CD4-positive, alpha-beta T cell treated with Interleukin-6 for 4 hours (primary cell): ENCODE data around the gene SFXN5.
A peak's percentile ranks its signal among the peaks of the same experiment; 100 is the strongest.

Source experiments
- DNase-seq: peaks from one replicate; pipeline ENCODE4 v3.0.0-alpha.2; 2020; ENCODE audit warnings: mixed read lengths

The SFXN5 gene

DNA sequence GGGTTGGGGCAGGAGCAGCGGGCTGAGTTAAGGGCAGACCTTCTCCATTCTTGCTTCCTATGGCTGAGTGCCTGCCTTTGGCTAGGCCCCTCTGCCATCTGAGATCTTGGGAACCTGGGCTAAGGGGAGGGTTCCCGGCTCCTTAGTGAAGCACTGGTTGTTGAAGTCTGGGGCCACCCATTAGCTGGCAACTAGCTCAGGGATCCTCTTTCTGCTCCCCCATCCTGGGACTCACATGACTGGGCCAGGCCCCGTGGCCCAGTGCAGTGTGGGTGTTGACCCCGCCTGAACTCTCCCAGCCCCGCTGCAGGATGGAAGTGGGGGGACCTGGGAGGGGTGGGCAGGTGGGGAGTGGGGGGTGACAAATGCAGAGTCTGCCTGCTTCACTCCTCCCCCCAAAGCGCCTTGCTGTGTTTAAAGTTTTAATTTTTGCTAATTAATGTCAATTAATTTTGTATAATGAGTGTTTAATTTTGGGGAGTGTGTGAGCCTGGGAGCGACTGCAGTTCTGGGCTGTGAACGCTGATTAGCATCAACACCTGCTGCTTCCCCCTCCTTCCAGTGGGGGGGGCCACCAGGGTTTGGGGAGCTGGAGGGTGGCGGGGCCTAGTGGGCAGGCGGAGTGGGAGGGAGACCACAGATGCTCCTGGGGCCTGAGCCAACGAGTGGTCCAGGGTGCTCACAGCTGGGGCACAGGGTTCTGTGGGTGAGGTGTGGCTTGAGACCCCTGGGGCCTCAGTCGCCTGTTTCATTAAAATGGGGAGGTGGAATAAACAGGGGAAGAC, 99.0 kb downstream of the SFXN5 start:
- DNase-seq = no peak

- DNase-seq = no peak
These were observed 100.5 kb downstream of the SFXN5 start for GRCh38 chr2:72971036-72971435.

- no peak for DNase-seq
These were observed 101.8 kb downstream of the SFXN5 start for GRCh38 chr2:72969706-72970105.

- no peak for DNase-seq
These were observed 103.2 kb downstream of the SFXN5 start for GRCh38 chr2:72968286-72968685.

DNA sequence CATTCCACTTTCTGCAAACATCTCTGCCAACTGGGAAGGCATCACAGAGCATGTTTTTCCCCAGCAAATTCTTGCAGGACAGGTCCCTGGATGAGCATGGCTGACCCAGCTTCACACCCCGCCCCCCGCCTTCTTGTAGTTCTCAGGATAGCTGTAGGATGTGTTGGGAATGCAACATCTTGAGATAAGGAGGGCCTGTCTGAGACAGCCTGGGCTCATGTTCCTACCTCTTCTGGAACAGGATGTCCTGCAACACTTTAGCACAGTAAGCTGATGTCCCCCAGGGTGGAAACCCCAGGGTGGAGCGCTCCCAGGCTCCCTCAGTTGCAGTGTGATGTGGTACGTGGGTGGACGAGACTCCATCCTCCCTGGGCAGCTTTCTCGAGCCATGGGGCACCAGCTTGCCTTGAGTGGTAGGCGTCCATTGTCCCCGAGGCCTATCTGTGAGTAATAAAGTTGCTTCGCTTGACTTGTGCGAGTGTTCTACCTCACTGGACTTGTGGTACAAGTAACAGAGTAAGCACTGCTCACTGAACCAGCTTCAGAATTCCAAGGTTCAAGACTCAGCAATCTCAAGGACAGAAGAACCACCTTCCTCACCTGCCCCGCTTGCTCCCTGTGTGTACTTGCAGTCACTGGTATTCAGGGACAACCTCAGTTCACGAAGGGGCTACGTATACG, 105.6 kb downstream of the SFXN5 start:
- DNase-seq = no peak

GRCh38 chr2:72965016-72965415, 106.5 kb downstream of the SFXN5 start:
- DNase-seq = no peak

DNA sequence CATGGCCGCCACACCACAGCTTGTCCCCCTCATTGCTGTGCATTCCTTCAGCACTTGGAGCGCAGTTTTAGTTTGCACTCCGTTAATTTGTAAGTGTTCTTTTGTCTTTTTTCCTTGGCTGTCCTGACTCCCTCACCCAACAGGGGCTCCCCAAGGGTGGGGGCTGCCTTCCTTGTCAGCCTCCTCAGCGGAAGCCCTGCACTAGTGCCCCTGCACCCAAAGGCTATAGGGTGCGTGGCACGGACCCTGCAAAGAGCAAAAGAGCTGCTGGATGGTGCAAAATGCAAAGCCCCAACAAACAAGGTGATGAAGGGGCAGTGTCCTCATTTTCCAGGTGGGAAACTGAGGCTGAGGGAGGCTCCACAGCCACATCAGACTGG, 107.4 kb downstream of the SFXN5 start:
- no peak for DNase-seq

DNA sequence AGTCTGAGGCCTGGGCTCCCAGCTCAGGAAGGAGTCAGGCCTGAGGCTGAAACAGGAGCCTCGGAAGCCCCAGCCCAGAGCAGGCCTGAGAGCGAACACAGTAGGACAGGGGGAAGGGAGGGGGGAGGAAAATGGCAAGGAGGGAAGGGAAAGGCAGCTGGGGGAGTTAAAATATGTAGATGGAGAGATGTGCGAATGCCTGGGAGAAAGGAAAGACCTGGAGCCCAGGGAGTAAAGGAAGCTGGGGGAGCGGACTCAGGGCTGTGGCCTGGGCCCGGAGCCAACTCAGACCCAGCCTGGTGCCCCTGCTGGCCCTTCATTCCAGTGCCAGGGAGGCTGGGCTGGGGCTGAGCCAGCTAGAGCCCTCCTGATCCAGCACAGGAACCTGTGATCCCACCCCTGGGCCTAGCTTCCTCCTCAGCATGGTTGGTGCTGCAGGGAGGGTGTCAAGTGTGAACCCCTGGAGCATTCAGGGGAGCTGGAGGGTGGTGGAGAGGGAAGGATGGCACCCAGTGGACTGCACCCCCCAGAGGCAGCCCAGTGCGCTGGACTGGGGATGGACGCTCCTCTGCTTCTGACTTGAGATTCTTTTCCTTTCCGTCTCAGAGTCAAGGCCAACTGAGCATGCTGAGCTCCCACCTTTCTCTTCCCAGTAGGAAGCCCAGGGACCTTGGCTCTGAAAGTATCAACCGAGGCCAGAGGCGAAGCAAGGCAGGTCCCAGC, 107.9 kb downstream of the SFXN5 start:
- no peak for DNase-seq

DNA sequence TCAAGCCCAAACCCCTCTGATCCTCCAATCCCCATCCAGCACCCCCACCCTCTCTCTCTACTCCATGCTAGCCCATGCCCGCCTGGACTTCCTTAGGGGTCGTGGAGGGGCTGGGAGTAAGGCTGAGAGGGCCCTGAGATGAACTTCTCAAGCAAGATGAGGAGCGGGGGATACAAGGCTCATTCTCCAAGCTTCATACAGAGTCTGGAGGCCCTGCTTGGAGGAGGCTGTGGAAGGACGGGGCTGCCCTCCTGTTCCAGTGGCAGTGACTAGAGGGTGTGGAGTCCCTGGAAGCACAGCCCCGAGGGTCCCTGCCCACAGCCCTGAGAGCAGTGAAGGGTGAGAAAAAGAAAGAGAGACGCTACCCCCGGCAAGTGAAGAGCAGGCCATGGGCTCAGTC, 108.6 kb downstream of the SFXN5 start:
- DNase-seq = no peak

DNA sequence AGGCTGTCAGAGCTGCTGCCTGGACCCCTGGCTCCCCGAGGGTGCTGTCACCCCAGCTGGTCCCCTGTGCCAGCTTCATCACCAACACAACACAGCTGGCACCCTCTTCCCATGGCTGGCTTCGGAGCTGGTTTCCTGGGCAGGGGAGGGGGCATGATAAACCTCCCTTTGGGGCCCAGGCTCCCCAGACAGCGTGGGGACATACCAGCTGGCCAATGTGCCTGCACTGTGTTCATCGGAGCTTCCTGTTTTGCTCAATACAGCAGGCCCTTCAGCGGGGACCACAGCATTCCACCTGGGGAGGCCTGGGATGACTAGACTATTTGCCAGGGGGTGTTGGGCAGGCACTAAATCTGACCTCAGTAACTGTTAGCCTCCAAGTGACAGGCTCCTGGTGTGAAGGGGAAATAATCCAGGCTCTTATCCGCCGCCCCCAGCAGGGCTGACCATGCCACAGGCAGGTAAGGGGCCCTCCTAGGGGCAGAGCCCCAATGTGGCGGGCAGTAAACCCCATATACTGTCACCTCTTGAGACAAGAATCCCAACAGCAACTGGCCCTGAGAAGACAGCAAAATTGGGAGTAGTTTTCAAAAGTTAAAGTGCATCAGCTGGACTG, 109.6 kb downstream of the SFXN5 start:
- no peak for DNase-seq

DNA sequence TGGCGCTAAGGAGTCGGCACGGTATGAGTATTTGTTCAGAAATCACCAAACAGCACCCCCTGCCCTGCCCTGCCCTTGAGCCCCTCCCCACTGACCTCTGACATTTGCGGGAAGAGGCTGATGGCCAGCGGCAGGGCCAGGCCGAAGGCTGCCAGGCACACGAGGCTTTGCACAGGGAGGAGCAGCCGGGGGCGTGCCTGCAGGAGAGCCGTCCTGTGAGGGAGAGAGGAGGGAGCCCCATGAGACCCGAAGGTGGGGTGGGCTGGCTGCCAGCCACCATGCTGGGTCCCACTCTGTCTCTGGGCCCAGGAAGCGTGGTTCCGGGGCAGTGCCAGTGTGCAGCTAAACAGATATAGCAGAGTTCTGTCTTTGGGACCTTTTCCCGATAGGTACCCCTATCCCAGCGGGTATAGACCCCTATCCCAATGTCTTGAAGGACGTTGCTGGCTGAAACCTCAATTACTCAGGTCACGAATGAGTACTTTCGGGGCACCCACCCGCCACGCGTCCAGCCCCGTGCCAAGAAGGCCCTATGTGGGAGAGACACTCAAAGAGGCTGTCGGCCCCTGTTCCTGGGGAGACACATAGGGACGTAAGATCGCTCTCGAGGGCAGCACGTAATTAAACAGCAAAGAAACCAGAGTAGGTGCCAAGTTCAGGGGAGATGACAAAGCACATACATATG, 110.3 kb downstream of the SFXN5 start:
- no peak for DNase-seq

DNA sequence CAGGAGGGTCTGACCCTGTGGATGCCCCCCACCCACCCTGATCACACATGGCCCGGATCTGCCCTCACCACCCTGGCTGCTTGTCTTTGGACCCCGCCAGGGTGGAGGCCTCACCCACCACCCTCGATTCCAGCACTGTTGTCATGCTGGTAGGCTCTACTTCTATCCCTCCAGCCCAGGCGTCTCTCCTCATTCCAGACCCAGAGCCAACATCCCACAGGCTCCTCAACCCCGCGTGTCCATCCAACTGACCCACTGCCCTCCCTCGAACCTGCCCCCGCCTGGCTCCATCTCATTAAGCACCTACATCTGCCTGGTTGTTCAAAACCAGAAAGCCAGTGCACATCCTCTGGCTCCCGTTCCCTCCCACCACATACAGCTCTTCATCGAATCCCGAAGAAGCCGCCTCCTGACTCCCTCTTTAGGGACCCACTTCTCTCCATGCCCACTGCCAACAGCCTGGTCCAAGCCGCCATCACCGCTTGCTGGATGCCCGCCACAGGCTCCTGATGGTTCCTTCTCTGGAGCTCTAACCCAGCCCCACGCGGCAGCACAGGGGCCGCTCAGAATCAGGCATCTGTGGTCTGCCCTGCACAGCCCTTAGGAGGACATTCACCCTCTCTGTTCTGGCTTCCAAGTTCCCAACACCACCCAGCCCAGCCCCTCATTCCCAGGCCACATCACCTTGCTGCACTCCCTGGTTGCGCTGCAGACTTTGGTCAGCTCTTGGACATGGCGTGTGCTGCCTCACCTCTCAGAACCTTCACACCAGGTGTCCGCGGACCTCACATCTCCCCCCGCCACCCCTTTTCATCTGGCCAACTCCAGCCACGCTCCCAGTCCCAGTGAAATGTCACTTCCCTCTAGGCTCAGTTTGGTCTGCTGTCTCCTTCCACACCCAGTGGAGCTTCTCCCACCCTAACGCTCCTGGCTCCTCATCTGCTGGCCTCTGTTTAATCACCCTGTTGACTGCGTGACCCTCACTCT, 111.2 kb downstream of the SFXN5 start:
- DNase-seq = no peak

DNA sequence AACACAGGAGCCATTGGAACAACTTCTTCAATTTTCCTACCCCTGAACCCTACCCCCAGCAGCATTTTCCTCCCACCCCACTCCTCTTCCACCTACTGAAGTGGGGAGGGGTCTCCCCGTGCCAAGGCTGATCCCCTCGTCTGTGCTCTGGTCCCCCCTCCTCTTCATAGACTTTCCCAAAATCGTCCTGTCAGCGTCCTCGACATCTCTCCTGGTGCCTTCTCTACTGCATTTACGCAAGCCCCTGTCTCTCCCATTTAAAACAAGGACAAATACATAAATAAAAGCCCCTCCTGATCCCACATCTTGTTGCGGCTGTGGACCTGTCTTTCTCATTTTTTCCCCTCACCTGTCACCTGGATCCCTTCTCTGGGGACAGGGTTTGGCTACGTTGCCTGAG, 112.0 kb downstream of the SFXN5 start:
- DNase-seq = no peak

DNA sequence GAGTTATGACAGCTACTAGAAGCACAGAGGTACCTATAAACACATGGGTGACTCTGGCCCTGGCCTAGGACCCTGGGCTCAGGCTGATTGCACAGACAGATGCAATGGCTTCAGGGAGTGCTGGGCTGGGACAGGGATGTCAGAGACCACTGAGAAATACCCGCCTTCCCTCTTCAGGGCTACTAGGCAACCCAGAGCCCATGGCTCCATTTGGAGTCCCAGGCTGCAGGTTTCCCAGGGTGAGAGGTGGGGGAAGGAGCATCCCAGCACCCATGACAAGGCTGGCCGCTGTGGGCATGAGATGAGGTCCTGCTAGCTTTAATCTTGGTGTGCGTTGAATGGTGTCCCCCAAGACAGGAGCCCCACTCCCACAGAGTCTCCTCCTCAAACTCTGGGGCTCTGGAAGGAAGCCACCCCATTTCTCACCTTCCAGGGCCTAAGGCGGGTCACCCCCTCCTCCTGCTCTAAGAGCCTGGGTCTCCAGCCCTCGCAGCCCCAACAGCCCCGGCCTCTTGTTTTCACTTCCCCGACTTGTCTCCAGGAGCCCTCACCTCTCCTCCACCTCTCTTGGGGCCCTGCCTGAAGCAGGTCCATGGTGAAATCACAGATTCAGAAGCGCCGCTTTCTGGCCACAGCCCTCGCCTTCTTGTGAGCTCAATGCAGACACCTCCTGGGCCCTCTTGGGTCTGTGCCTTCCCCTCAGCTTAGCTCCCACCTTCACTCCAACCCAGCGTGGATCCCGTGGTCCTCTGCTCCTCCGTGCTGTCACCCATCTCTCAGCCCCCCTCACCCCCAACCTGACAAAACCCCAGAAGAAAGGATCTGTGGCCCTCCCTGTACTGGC, 112.7 kb downstream of the SFXN5 start:
- no peak for DNase-seq

DNA sequence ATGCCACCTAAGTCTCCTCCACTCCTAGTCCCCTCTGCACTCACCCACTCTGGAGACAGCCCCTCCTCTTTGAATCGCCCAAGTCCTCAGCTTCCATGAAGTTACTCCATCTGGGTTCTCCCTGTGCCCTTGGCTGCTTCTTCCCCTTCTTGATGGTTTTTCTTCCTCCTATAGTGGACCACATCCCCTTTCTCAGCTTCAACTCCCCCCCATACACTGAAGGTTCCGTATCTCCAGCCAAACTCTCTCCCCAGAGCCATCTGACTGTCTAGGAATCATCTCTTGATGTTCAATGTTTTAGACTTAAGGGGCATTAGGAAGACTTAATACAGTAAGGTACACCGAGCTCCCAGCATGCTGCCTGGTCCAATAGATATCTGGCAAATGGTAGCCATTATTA, 114.6 kb downstream of the SFXN5 start:
- no peak for DNase-seq

DNA sequence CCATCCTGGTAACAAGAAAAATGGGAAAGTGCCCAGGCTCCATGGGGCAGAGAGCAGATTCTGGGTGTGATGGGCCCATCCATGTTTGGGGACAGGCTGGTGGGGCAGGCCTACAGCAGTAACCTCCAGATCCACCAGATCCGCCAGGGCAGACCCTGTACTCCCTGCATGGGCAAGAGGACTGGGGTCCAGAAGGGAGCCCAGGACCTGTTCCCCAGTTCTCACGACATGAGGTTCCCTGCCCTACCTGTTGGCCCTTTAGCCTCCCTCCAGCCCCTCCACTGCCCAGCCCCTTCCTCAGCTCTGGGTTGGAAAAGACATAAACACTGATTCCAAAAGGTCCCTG, 115.5 kb downstream of the SFXN5 start:
- DNase-seq = no peak

- DNase-seq = no peak
These were observed 116.1 kb downstream of the SFXN5 start for GRCh38 chr2:72955228-72956049.

DNA sequence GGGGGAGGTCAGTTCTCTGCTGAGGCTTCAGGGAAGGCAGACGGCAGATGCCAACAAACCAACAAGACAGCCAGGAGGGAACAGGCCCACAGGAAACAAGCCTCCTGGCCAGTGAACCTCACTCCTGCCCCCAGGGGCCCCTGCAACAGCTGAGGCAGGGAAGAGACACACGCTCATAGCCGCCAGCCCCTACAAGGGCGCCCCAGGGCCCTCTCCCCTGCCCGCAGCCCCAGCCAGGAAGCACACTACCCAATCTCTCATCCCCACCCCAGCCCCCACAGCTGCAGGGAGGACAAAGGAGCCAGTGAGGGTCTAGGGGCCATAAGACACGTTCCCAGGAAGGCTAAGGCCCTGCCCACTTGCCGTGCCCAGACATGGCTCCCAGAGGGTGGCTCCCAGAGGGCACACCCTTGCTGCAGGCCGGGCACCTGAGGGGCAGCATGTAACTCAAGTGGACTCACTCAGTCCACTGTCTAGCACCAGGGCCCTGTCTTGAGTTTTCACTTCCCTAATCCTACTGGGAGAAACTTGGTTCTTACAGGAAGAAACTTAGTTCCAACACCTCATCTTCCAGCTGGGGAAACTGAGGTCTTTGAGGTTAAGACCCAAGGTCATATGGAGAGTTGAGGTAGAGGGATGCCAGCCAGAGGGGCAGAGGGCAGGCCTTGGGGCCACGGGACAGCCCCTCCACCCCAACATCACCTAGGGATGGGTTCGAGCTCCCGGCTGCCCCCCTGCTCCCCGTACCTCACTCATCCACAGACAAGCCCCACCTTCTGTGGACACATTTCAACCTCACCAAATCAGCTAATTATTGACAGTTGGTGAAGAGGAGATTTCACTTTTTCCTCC, 116.9 kb downstream of the SFXN5 start:
- DNase-seq = no peak

DNA sequence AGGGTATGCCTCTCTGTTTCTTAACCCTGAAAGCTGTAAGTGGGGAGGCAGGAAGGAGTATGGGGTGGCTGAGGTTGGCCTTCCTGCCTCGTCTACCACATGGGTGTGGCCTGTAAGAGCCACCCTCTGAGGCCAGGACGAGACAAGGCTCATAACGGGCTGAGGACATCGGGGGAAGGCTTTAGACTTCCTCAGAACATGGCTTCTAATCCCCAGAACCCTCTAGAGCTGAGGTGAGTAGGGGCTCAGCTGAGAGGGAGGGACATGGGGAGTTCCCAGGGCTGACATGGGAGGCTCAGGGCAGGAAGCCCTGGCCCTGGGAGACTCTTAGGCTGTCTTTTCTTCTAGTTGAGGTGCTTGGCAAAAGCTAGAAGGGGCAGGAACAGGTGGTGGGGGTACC, 117.5 kb downstream of the SFXN5 start:
- peak; percentile 7 for DNase-seq
